Naive thymus-derived CD4-positive, alpha-beta T cell (primary cell): Measurements from ENCODE around the gene ANK3. TPM values are rescaled to one million over a fixed set of nuclear protein-coding genes. Genes with fewer than 3 reads are reported as not detected.

Experiments used
- ATAC-seq: fragments of 150-1000 bp; cut with Tn5 transposase; 2 replicates; pipeline ENCODE4 v1.10.0; 2021; ENCODE audit warnings: mild to moderate bottlenecking, moderate library complexity
- CTCF ChIA-PET: fragments of 350-600 bp; sonication (Branson Sonifier 250); formaldehyde crosslinking; loops from one replicate; lab custom pipeline; 2021; ENCODE audit warnings: antibody characterized with exemption; lab: Charles Lee
- POLR2A ChIA-PET: fragments of 350-600 bp; sonication (Branson Sonifier 250); formaldehyde crosslinking; loops from one replicate; lab custom pipeline; 2021; ENCODE audit warnings: antibody characterized with exemption, inconsistent platforms; lab: Charles Lee
- DNase-seq, 9 donors: peaks; one replicate each; pipeline versions ENCODE4 v3.0.0 to v3.0.0-alpha.2; 2020 to 2022; ENCODE audit warnings: mixed read lengths in 1 of 9
- H3K27ac ChIP-seq: one replicate; pipeline ENCODE4 v1.7.0; 2013; ENCODE audit warnings: mild to moderate bottlenecking, low read depth, low read length, moderate library complexity
- H3K27me3 ChIP-seq, 2 donors: one replicate each; pipeline ENCODE4 v1.7.0; 2013; ENCODE audit warnings: low read length in 2 of 2, mild to moderate bottlenecking in 2 of 2, moderate library complexity in 2 of 2; ENCODE audit not compliant: control insufficient read depth in 2 of 2, insufficient read depth in 2 of 2
- H3K36me3 ChIP-seq, 3 experiments: 1 replicate in 2 of 3; 2 replicates in 1 of 3; pipeline ENCODE4 v1.7.0; 2013; ENCODE audit warnings: low read length in 3 of 3, mild to moderate bottlenecking in 3 of 3, moderate library complexity in 1 of 3; ENCODE audit not compliant: insufficient read depth in 3 of 3, control insufficient read depth in 2 of 3
- H3K4me1 ChIP-seq, 2 donors: one replicate each; pipeline ENCODE4 v1.7.0; 2013; ENCODE audit warnings: low read length in 2 of 2, mild to moderate bottlenecking in 2 of 2, moderate library complexity in 1 of 2; ENCODE audit not compliant: control insufficient read depth in 2 of 2, insufficient read depth in 2 of 2
- H3K4me3 ChIP-seq: 2 replicates; pipeline ENCODE4 v1.7.0; 2013; ENCODE audit warnings: mild to moderate bottlenecking, low read length
- H3K9me3 ChIP-seq, 3 experiments: 1 replicate in 2 of 3; 2 replicates in 1 of 3; pipeline ENCODE4 v1.7.0; 2013; ENCODE audit warnings: low read length in 3 of 3; ENCODE audit not compliant: control insufficient read depth in 2 of 3
- H3K27ac Mint-ChIP-seq, 9 donors: one replicate each; pipeline ENCODE4 v1.8.0; 2020 to 2022; ENCODE audit warnings: mixed read lengths in 9 of 9, mild to moderate bottlenecking in 8 of 9, moderate library complexity in 5 of 9, inconsistent platforms in 2 of 9
- H3K27me3 Mint-ChIP-seq, 5 donors: one replicate each; pipeline ENCODE4 v1.8.0; 2021 to 2022; ENCODE audit warnings: mixed read lengths in 5 of 5, mild to moderate bottlenecking in 1 of 5
- H3K36me3 Mint-ChIP-seq, 5 donors: one replicate each; pipeline ENCODE4 v1.8.0; 2020 to 2022; ENCODE audit warnings: mixed read lengths in 5 of 5, mild to moderate bottlenecking in 3 of 5, inconsistent platforms in 1 of 5
- H3K4me1 Mint-ChIP-seq, 7 donors: one replicate each; pipeline ENCODE4 v1.8.0; 2020 to 2022; ENCODE audit warnings: mixed read lengths in 7 of 7, mild to moderate bottlenecking in 3 of 7, inconsistent platforms in 1 of 7
- H3K4me3 Mint-ChIP-seq, 10 donors: one replicate each; pipeline ENCODE4 v1.8.0; 2020 to 2022; ENCODE audit warnings: mild to moderate bottlenecking in 10 of 10, mixed read lengths in 10 of 10, moderate library complexity in 6 of 10, inconsistent platforms in 2 of 10
- H3K9me3 Mint-ChIP-seq, 11 donors: one replicate each; pipeline ENCODE4 v1.8.0; 2020 to 2022; ENCODE audit warnings: mixed read lengths in 11 of 11, mild to moderate bottlenecking in 4 of 11, inconsistent platforms in 1 of 11, moderate library complexity in 1 of 11
- intact Hi-C, 2 donors: fragments of 100-400 bp; cut with micrococcal nuclease; formaldehyde crosslinking; loops; one replicate each; pipeline ENCODE4 v1.15.1; 2023
- polyA plus RNA-seq, 2 donors: library from polyadenylated mRNA; unstranded; fragments of 300-500 nt; fragmentation: Illumina TruSeq; gene quantifications; one replicate each; pipeline ENCODE4 v1.2.3, GENCODE V29; 2021
- total RNA-seq, 6 experiments: library from RNA in 5 of 6; stranded (reverse) in 5 of 6; gene quantifications; 1 replicate in 5 of 6; 2 replicates in 1 of 6; pipeline ENCODE4 v1.2.3 and lab custom pipeline; 2021 to 2026

ANK3 gene
- total and polyA plus RNA-seq, 7 experiments from 2014 or later, result 23.9 to 72.9 (median 61.4) TPM

- Mint-ChIP-seq H3K36me3 (peaks cover 11 to 39% (median 25%) of the 10 kb centered on the region in 5 donors), H3K9me3 (no peaks in the 10 kb centered on the region), H3K27ac (no peak overlapping the region), H3K4me3 (no peak overlapping the region), H3K27me3 (no peaks in the 10 kb centered on the region), H3K4me1 (peaks cover 0 to 4% (median 0%) of the 10 kb centered on the region in 7 donors)
- H3K27me3 ChIP-seq, result no peaks in the 10 kb centered on the region
- peaks cover 0 to 20% (median 0%) of the 10 kb centered on the region in 3 experiments for H3K36me3 ChIP-seq
- H3K9me3 ChIP-seq, result no peaks in the 10 kb centered on the region
- no peaks in the 10 kb centered on the region for H3K4me1 ChIP-seq
- no peak overlapping the region for H3K27ac ChIP-seq
- intact Hi-C loops, result no loop called here
- no peak overlapping the region for H3K4me3 ChIP-seq
- ChIA-PET POLR2A (no interaction called here), CTCF (interaction anchor here (0.7 kb wide), 1 partner anchor 736 kb away, joined by 3 read pairs; no protein-coding TSS in a partner anchor)
- ATAC-seq (no peak), DNase-seq (no peak)
Observed at GRCh38 chr10:60266513-60266912, 123.2 kb downstream of the ANK3 start.

DNA sequence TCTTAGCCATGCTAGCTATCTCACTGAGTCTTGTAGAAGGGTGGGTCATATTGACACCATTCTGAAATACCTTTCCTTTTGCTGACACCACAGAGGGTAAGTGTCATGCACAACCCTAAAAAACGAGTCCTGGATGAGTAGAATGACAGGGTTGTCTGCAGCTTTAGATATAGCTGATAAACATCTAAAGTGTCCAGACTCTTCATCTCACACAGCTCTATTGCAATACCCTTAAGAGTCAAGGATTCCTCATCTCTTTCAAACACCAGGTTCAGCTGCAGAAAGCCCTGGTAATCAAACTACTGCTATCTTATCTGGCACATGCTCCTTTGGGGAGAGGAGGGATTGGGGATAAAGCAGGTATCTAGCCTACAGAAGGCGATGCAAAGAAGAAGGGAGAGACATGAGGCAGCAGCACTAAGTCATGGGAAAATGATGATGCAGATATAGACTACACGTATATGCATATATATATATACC lies 127.0 kb downstream of the ANK3 start:
- H3K36me3 Mint-ChIP-seq, result peaks cover 18 to 63% (median 37%) of the 10 kb centered on the region in 5 donors
- CTCF ChIA-PET, result no interaction called here
- H3K4me1 Mint-ChIP-seq, result peaks cover 0 to 18% (median 11%) of the 10 kb centered on the region in 7 donors

DNA sequence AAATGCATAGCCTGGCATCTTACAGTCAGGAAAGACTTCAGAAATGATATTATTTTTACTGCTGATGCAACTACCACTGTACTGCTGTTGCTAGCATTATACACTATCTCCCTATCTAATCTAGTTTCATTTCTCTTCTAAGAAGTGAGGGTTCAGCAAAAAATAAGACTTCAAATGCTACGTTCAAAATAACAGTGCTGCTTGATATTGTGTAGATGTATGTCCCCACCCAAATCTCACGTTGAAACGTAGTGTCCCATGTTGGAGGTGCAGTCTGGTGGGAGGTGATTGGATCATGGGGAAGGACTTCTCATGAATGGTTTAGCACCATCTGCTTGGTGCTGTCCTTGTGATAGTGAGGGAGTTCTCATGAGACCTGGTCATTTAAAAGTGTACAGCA lies 129.4 kb downstream of the ANK3 start:
- intact Hi-C loops, result no loop called here
- Mint-ChIP-seq H3K27me3 (no peaks in the 10 kb centered on the region), H3K9me3 (no peaks in the 10 kb centered on the region), H3K4me3 (peak overlapping the region in 1 of 10 donors; percentile 50), H3K27ac (peak overlapping the region in 1 of 9 donors; percentile 75), H3K36me3 (peaks cover 18 to 69% (median 44%) of the 10 kb centered on the region in 5 donors), H3K4me1 (peaks cover 0 to 17% (median 11%) of the 10 kb centered on the region in 7 donors)
- H3K27me3 ChIP-seq, result no peaks in the 10 kb centered on the region
- ATAC-seq, result no peak
- no peak overlapping the region for H3K4me3 ChIP-seq
- H3K4me1 ChIP-seq, result no peaks in the 10 kb centered on the region
- peaks cover 0 to 22% (median 0%) of the 10 kb centered on the region in 3 experiments for H3K36me3 ChIP-seq
- ChIA-PET POLR2A (no interaction called here), CTCF (no interaction called here)
- H3K9me3 ChIP-seq, result no peaks in the 10 kb centered on the region
- no peak overlapping the region for H3K27ac ChIP-seq
- no peak for DNase-seq

More for the DNA sequence above, 127.0 kb downstream of the ANK3 start:
- no peak overlapping the region for H3K27ac ChIP-seq
- peaks cover 0 to 22% (median 0%) of the 10 kb centered on the region in 3 experiments for H3K36me3 ChIP-seq
- Mint-ChIP-seq H3K9me3 (no peaks in the 10 kb centered on the region), H3K27me3 (no peaks in the 10 kb centered on the region), H3K4me3 (no peak overlapping the region), H3K27ac (no peak overlapping the region)
- DNase-seq (no peak), ATAC-seq (no peak)
- H3K4me1 ChIP-seq, result no peaks in the 10 kb centered on the region
- no peaks in the 10 kb centered on the region for H3K9me3 ChIP-seq
- H3K4me3 ChIP-seq, result no peak overlapping the region
- intact Hi-C loops, result no loop called here
- POLR2A ChIA-PET, result no interaction called here
- H3K27me3 ChIP-seq, result no peaks in the 10 kb centered on the region

DNA sequence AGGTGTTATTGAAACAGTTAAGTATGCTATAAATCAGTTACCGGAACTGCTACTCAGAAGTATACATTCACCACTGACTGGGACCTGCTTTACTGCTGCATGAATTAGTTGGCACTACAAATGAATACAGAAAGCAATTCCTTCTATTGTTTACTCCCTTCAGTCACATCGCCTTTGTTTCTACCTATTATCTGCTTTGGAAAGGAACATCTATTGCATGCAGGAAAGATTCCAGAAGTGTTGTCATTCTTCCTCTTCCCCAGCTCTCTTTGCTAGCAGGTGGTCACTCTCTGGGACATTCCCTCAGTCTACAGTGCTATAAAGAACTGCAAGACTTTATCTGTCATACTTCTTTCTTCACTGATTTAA lies 131.3 kb downstream of the ANK3 start:
- CTCF ChIA-PET, result no interaction called here
- peaks cover 15 to 66% (median 38%) of the 10 kb centered on the region in 5 donors for H3K36me3 Mint-ChIP-seq

GRCh38 chr10:60257767-60258428 lies 131.8 kb downstream of the ANK3 start:
- Histone ChIP-seq H3K4me1 (no peaks in the 10 kb centered on the region), H3K36me3 (peaks cover 0 to 12% (median 0%) of the 10 kb centered on the region in 3 experiments), H3K27ac (no peak overlapping the region), H3K9me3 (no peaks in the 10 kb centered on the region), H3K27me3 (no peaks in the 10 kb centered on the region), H3K4me3 (no peak overlapping the region)
- Mint-ChIP-seq H3K36me3 (peaks cover 10 to 66% (median 33%) of the 10 kb centered on the region in 5 donors), H3K9me3 (no peaks in the 10 kb centered on the region), H3K27ac (no peak overlapping the region), H3K4me1 (peaks cover 0 to 23% (median 11%) of the 10 kb centered on the region in 7 donors), H3K4me3 (no peak overlapping the region), H3K27me3 (no peaks in the 10 kb centered on the region)
- DNase-seq (no peak), ATAC-seq (no peak)
- ChIA-PET POLR2A (no interaction called here), CTCF (no interaction called here)
- intact Hi-C loops, result no loop called here

More for the DNA sequence above, 131.3 kb downstream of the ANK3 start:
- ATAC-seq, result no peak
- no peak for DNase-seq
- Histone ChIP-seq H3K27me3 (no peaks in the 10 kb centered on the region), H3K4me1 (no peaks in the 10 kb centered on the region), H3K36me3 (peaks cover 0 to 17% (median 0%) of the 10 kb centered on the region in 3 experiments), H3K4me3 (no peak overlapping the region), H3K9me3 (no peaks in the 10 kb centered on the region), H3K27ac (no peak overlapping the region)
- no peaks in the 10 kb centered on the region for H3K9me3 Mint-ChIP-seq
- peaks cover 0 to 23% (median 11%) of the 10 kb centered on the region in 7 donors for H3K4me1 Mint-ChIP-seq
- H3K27me3 Mint-ChIP-seq, result no peaks in the 10 kb centered on the region
- intact Hi-C loops, result no loop called here
- H3K27ac Mint-ChIP-seq, result no peak overlapping the region
- H3K4me3 Mint-ChIP-seq, result no peak overlapping the region
- POLR2A ChIA-PET, result no interaction called here

DNA sequence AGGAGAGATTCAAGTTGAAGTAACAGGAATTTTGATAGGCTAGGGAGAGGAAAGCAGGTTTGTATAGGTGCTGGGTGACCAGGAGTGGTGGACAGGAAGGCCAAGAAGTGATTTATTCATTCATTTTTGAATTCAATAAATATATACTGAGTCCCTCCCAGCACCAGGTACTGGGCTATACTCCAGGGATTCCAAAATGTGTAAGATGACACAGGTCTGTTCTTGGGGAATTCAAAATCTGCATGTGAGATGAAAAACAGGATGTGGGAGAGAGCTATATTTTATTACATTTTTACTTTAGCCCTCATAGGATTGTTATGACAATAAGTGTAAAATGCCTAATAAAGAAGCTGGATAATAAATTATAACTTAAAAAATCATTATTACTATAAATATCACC lies 134.9 kb downstream of the ANK3 start:
- ChIA-PET POLR2A (interaction anchor here (0.5 kb wide), 1 partner anchor 45 kb away, joined by 3 read pairs; no protein-coding TSS in a partner anchor), CTCF (interaction anchor here (0.7 kb wide), 1 partner anchor 379 kb away, joined by 3 read pairs; no protein-coding TSS in a partner anchor)
- Mint-ChIP-seq H3K4me3 (no peak overlapping the region), H3K27me3 (no peaks in the 10 kb centered on the region), H3K9me3 (no peaks in the 10 kb centered on the region), H3K27ac (no peak overlapping the region), H3K36me3 (peaks cover 0 to 55% (median 21%) of the 10 kb centered on the region in 5 donors), H3K4me1 (peaks cover 0 to 18% (median 4%) of the 10 kb centered on the region in 7 donors)
- no peaks in the 10 kb centered on the region for H3K9me3 ChIP-seq
- H3K27me3 ChIP-seq, result no peaks in the 10 kb centered on the region
- H3K4me3 ChIP-seq, result no peak overlapping the region
- DNase-seq, result no peak
- intact Hi-C loops, result no loop called here
- no peaks in the 10 kb centered on the region for H3K36me3 ChIP-seq
- ATAC-seq, result no peak
- H3K27ac ChIP-seq, result no peak overlapping the region
- no peaks in the 10 kb centered on the region for H3K4me1 ChIP-seq
